Adrenal gland (tissue), 12 donors: ENCODE measurements around the gene SCYGR2. TPM values are rescaled to one million over a fixed set of nuclear protein-coding genes. Genes with fewer than 3 reads are reported as not detected.
A peak's percentile ranks its signal among the peaks of the same experiment; 100 is the strongest.

Experiments used
- DNase-seq, 7 donors: peaks; one replicate each; pipeline ENCODE4 v3.0.0-alpha.2; 2019 to 2020
- H3K27ac ChIP-seq, 5 donors: fragments of 200-600 bp; sonication (generic) in 4 of 5; 1 replicate in 3 of 5; 2 replicates in 2 of 5; pipeline versions ENCODE4 v1.5.1 to v1.8.0; 2016 to 2020; ENCODE audit warnings: mild to moderate bottlenecking in 1 of 5
- H3K27me3 ChIP-seq: fragments of 200-600 bp; 2 replicates; pipeline ENCODE4 v1.8.0; 2021
- H3K36me3 ChIP-seq, 2 donors: fragments of 200-600 bp; replicated peaks in 1 of 2; 1 replicate in 1 of 2; 2 replicates in 1 of 2; pipeline versions ENCODE4 v1.5.1 to v1.8.0; 2018 to 2022
- H3K4me1 ChIP-seq, 2 donors: fragments of 200-600 bp; replicated peaks in 1 of 2; 1 replicate in 1 of 2; 2 replicates in 1 of 2; pipeline versions ENCODE4 v1.5.1 to v1.8.0; 2018 to 2021
- H3K4me3 ChIP-seq, 4 donors: fragments of 200-600 bp; sonication (generic) in 3 of 4; one replicate each; pipeline ENCODE4 v1.5.1; 2016 to 2018
- H3K9me3 ChIP-seq, 3 donors: fragments of 200-600 bp; sonication (generic) in 1 of 3; replicated peaks in 1 of 3; 1 replicate in 2 of 3; 2 replicates in 1 of 3; pipeline versions ENCODE4 v1.5.1 to v1.8.0; 2016 to 2021
- POLR2A ChIP-seq, 2 donors: fragments of 450-650 bp; IDR thresholded peaks; one replicate each; pipeline ENCODE4 v1.6.1; 2017; ENCODE audit warnings: antibody characterized with exemption in 2 of 2, mild to moderate bottlenecking in 2 of 2, moderate library complexity in 1 of 2
- WGBS, 4 donors: extraction: QIAGEN DNeasy Blood & Tissue Kit in 2 of 4; methylation state at CpG; one replicate each; pipeline versions ENCODE4 v1.1.5 to v1.1.7; 2013 to 2017; 5-methylcytosine and 5-hydroxymethylcytosine counted together
- intact Hi-C, 2 donors: fragments of 100-400 bp; cut with DNase I; formaldehyde crosslinking; loops; one replicate each; pipeline versions ENCODE4 v1.14.1 to v1.15.0; 2022 to 2023
- polyA plus RNA-seq, 3 donors: library from polyadenylated mRNA; stranded (reverse); fragments of 200-250 nt in 2 of 3; fragments of 350-450 nt in 1 of 3; fragmentation: Illumina TruSeq in 1 of 3; extraction: RNeasy Lipid Tissue Mini Kit (QIAGEN cat#74804) in 1 of 3; gene quantifications; one replicate each; pipeline ENCODE4 v1.2.3, GENCODE V29; 2013 to 2014
- total RNA-seq, 9 donors: library from RNA; depleted of rRNA in 4 of 9; stranded (reverse); fragments of >200 nt in 4 of 9; fragments of 120-200 nt in 1 of 9; fragmentation: NEBNext Ultra II Directional in 1 of 9; extraction: Animal tissue kit (Norgen Biotek cat#: 25700) in 1 of 9; gene quantifications; one replicate each; pipeline versions ENCODE4 v1.1.0 to v1.2.4, GENCODE V29; 2013 to 2023
- TF ChIP-seq, protein P1 (sequence below), 6 experiments: fragments of 450-650 bp in 4 of 6; fragments of 200-600 bp in 2 of 6; sonication (generic) in 1 of 6; IDR thresholded peaks; 1 replicate in 5 of 6; 2 replicates in 1 of 6; pipeline versions ENCODE4 v1.5.1 to v1.8.0; 2016 to 2021; ENCODE audit warnings: antibody characterized with exemption in 6 of 6, mild to moderate bottlenecking in 2 of 6, moderate library complexity in 1 of 6
- donor health status: healthy with polysubstance abuse.
- donor health status: Bipolar disorder and iron deficiency.
- donor health status: DM: yes; HTN: yes; CAD: no.
- donor health status: DM: no; HTN: no; CAD: no.
- donor health status: DM: no; HTN: no; CAD: no.
- donor health status: DM: yes; HTN: yes; CAD: no.

The SCYGR2 gene
- total and polyA plus RNA-seq, 12 donors = not detected

DNA sequence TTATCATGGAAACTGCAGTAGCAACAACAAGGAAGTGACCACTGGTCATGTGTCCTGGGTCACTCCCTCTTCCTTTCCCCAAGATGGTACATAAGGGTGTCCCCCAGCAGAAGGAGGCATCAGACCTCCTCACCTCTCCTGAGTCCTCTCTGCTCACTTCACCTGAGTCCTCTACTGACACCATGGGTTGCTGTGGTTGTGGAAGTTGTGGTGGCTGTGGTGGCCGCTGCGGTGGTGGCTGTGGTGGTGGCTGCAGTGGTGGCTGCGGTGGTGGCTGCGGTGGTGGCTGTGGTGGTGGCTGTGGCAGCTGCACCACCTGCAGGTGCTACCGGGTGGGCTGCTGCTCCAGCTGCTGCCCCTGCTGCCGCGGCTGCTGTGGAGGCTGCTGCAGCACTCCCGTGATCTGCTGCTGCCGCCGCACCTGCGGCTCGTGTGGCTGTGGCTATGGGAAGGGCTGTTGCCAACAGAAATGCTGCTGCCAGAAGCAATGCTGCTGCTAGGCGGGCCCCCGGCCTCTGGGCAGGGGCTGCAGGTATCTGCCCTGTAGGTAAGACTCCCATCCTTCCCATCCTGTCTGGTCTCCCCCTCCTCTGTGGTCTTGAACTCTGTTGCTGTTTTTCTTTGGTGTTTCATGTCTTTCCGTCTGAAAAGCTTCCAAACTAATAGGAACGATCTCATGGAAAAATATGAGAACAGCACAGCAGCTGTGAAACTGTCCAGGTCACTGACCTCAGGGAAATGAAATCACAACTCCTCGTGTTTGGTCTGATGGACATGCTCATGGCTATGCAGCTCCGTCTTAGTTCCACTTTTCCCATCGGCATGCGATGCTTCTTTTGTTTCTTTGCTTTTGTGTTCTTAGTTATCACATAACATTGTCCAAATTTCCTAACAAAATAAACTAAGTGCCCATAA lies 18.9 kb downstream of the SCYGR2 start, which contains the start of gene SCYGR4:
Gene SCYGR4, plus strand, starts transcription at position 183 of the 915 bp plus-strand sequence. Its CDS starts 0 bp downstream, at position 183.
- Histone ChIP-seq H3K27me3 (no peaks in the 10 kb centered on the region), H3K27ac (no peak within 1 kb of the TSS), H3K4me1 (no peaks in the 10 kb centered on the region), H3K4me3 (no peak within 1 kb of the TSS), H3K9me3 (no peaks in the 10 kb centered on the region), H3K36me3 (no peaks in the 10 kb centered on the region)
- DNase-seq = peak in 1 of 7 donors; percentile 29
- TF ChIP-seq, protein P1, sequence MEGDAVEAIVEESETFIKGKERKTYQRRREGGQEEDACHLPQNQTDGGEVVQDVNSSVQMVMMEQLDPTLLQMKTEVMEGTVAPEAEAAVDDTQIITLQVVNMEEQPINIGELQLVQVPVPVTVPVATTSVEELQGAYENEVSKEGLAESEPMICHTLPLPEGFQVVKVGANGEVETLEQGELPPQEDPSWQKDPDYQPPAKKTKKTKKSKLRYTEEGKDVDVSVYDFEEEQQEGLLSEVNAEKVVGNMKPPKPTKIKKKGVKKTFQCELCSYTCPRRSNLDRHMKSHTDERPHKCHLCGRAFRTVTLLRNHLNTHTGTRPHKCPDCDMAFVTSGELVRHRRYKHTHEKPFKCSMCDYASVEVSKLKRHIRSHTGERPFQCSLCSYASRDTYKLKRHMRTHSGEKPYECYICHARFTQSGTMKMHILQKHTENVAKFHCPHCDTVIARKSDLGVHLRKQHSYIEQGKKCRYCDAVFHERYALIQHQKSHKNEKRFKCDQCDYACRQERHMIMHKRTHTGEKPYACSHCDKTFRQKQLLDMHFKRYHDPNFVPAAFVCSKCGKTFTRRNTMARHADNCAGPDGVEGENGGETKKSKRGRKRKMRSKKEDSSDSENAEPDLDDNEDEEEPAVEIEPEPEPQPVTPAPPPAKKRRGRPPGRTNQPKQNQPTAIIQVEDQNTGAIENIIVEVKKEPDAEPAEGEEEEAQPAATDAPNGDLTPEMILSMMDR (IDR thresholded peaks at IDR 0.05) = no peak
- no peak for TF ChIP-seq POLR2A (IDR thresholded peaks at IDR 0.05)
- intact Hi-C loops = no loop called here
- WGBS, 4 donors = 66 to 77% (median 74%) methylated on average over 8 to 20 of the region's 20 CpGs

DNA sequence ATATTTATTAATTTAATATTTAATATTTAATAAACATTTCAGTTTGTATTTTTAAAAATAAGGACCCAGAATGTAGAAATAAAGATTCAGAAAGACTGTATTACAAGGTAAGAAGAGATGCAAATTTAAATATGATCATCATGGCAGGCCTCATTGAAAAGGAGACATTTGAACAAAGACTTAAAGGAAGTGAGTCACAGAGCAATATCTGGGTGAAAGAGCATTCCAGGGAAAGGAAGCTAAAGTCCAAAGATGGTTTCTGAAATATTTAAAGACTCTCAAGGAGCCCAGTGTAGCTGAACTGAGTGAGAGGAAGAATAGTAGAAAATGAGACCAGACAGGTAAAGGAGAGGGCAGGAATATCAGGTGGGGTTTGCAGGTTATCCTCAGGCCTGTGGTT lies 24.5 kb downstream of the SCYGR2 start:
- no peak overlapping the region for H3K4me3 ChIP-seq
- H3K9me3 ChIP-seq = no peaks in the 10 kb centered on the region
- intact Hi-C loops = no loop called here
- H3K27ac ChIP-seq = no peak overlapping the region
- no peaks in the 10 kb centered on the region for H3K36me3 ChIP-seq
- no peaks in the 10 kb centered on the region for H3K27me3 ChIP-seq
- TF ChIP-seq, protein P1 (IDR thresholded peaks at IDR 0.05) = no peak
- TF ChIP-seq POLR2A (IDR thresholded peaks at IDR 0.05) = no peak
- DNase-seq = no peak
- H3K4me1 ChIP-seq = no peaks in the 10 kb centered on the region

DNA sequence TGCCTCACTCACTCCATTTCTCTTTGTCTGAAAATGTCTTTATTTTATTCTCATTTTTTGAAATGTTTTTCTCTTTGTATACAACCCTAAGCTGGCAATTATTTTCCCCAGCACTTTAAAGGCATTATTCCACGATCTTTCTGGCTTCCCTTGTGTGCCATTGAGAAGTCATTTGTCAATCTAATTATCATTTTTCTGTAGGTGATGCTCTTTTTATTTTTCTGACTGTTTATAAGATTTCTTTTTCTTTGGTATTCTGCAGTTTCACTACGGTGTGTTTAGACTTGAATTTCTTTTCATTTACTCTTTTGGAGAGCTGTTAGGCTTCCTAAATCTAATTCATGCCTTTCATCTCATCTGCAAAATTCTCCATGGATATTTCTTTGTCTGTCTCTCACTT lies 26.7 kb downstream of the SCYGR2 start:
- H3K4me1 ChIP-seq = no peaks in the 10 kb centered on the region
- no peak overlapping the region for H3K4me3 ChIP-seq
- intact Hi-C loops = no loop called here
- DNase-seq = no peak
- TF ChIP-seq POLR2A (IDR thresholded peaks at IDR 0.05) = no peak
- TF ChIP-seq, protein P1 (IDR thresholded peaks at IDR 0.05) = no peak
- no peaks in the 10 kb centered on the region for H3K27me3 ChIP-seq
- H3K9me3 ChIP-seq = no peaks in the 10 kb centered on the region
- WGBS, 4 donors = 52 to 70% (median 61%) methylated on average over 2 of the region's 2 CpGs
- no peak overlapping the region for H3K27ac ChIP-seq
- no peaks in the 10 kb centered on the region for H3K36me3 ChIP-seq

DNA sequence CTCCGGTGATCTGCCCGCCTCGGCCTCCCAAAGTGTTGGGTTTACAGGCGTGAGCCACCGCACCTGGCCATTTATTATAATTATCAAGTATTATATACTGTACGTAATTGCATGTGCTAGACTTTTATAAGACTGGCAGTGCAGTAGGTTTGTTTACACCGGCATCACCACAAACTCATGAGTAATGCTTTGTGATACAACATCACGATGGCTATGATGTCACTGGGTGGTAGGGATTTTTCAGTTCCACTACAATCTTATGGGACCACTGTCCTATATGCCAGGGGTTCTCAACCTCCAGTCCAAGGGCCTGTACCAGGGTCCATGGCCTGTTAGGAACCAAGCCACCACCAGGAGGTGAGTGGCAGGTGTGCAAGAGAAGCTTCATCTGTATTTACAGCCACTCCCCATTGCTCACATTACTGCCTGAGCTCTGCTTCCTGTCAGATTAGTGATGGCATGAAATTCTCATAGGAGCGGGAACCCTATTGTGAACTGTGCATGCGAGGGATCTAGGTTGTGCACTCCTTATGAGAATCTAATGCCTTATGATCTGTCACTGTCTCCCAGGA lies 28.0 kb downstream of the SCYGR2 start:
- intact Hi-C loops = no loop called here
- Histone ChIP-seq H3K27ac (no peak overlapping the region), H3K4me1 (no peaks in the 10 kb centered on the region), H3K4me3 (no peak overlapping the region), H3K9me3 (no peaks in the 10 kb centered on the region), H3K27me3 (no peaks in the 10 kb centered on the region), H3K36me3 (no peaks in the 10 kb centered on the region)
- WGBS, 4 donors = 88 to 96% (median 94%) methylated on average over 10 of the region's 10 CpGs
- TF ChIP-seq, protein P1 (IDR thresholded peaks at IDR 0.05) = no peak
- no peak for TF ChIP-seq POLR2A (IDR thresholded peaks at IDR 0.05)
- no peak for DNase-seq
